ENCODE data around the gene OMP. TPM values are rescaled to one million over a fixed set of nuclear protein-coding genes. Genes with fewer than 3 reads are reported as not detected.

OMP gene
- total and polyA plus RNA-seq, 2 of the 4 experiments (the other 2 are of a cell fraction) = 0.27 TPM; not detected in 1

GRCh38 chr11:77064648-77065217 lies 37.9 kb upstream of the OMP start:
- H4K91ac ChIP-seq (ENCODE audit: insufficient read depth, low read depth, low read length) = no peak overlapping the region
- TF ChIP-seq RCOR1 (IDR thresholded peaks at IDR 0.05; ENCODE audit: insufficient replicate concordance, low read length) (no peak), FOS (IDR thresholded peaks at IDR 0.05; ENCODE audit: low read depth, low read length) (no peak), BHLHE40 (IDR thresholded peaks at IDR 0.05; ENCODE audit: low read depth, low read length) (no peak), MXI1 (IDR thresholded peaks at IDR 0.05; ENCODE audit: borderline replicate concordance, low read depth, low read length) (no peak), SMC3 (IDR thresholded peaks at IDR 0.05; ENCODE audit: low read depth, low read length) (no peak), NFE2L2 (IDR thresholded peaks at IDR 0.05; ENCODE audit: low read depth, low read length) (no peak)
- no peak overlapping the region for H4K8ac ChIP-seq (ENCODE audit: low read depth in 2 of 2, low read length in 2 of 2)
- peaks cover 6% of the 10 kb centered on the region for H3K27me3 ChIP-seq (ENCODE audit: control insufficient read depth, insufficient read depth, low read length)
- CTCF ChIA-PET = interaction anchor here (0.9 kb wide), 1 partner anchor 17 kb away, joined by 3 read pairs; no protein-coding TSS in a partner anchor
- no TSS peak for BruUV-seq (replicated peaks)
- no peak overlapping the region for H2AFZ ChIP-seq (replicated peaks; ENCODE audit: low read length, poor library complexity)
- no peak overlapping the region for H2BK5ac ChIP-seq (ENCODE audit: low read depth, low read length, poor library complexity, severe bottlenecking)
- dilution Hi-C loops (cut with HindIII; ENCODE audit: low sequenced_read_pairs, unreplicated experiment) (no loop called here), intact Hi-C loops (cut with micrococcal nuclease) (no loop called here), in situ Hi-C loops (cut with MboI; ENCODE audit: low sequenced_read_pairs) (no loop called here)
- H3K23ac ChIP-seq (ENCODE audit: low read depth, low read length) = no peak overlapping the region
- H3K4ac ChIP-seq (ENCODE audit: low read depth, low read length) = no peak overlapping the region
- no peak overlapping the region for H3K18ac ChIP-seq (ENCODE audit: low read depth, low read length)
- H2AK9ac ChIP-seq (replicated peaks; ENCODE audit: low read depth, low read length, poor library complexity) = no peak overlapping the region
- no peak overlapping the region for H2BK120ac ChIP-seq (ENCODE audit: low read depth, low read length)
- no peak for ATAC-seq (ENCODE audit: low read depth)
- H3K27ac ChIP-seq (ENCODE audit: insufficient read depth, low read length) = no peak overlapping the region
- H4K20me1 ChIP-seq (ENCODE audit: insufficient read depth, low read length) = no peaks in the 10 kb centered on the region
- H3K4me2 ChIP-seq (ENCODE audit: low read depth, low read length) = no peak overlapping the region
- H2AK5ac ChIP-seq (ENCODE audit: low read depth, low read length) = no peak overlapping the region
- no peaks in the 10 kb centered on the region for H3K9me3 ChIP-seq (ENCODE audit: control insufficient read depth, insufficient read depth, low read length)
- H3K79me1 ChIP-seq (ENCODE audit: low read depth in 1 of 2, low read length in 2 of 2) = peaks cover 7 to 25% of the 10 kb centered on the region in 2 experiments; a peak in 3 of 4 replicates
- POLR2A ChIA-PET (ENCODE audit: unreplicated experiment) = no interaction called here
- H2BK20ac ChIP-seq (ENCODE audit: low read depth, low read length) = no peak overlapping the region
- H4K5ac ChIP-seq (ENCODE audit: low read depth, low read length) = no peak overlapping the region
- H3K56ac ChIP-seq (ENCODE audit: extremely low read depth, insufficient read depth, low read length) = no peak overlapping the region
- H3K14ac ChIP-seq (replicated peaks; ENCODE audit: low read depth, low read length) = no peak overlapping the region
- 60% methylated on average over 3 of the region's 4 CpGs; no CpG with 5 or more reads in 1 of the 2 experiments for WGBS, 2 experiments (ENCODE audit: extremely low coverage in 2 of 2, insufficient read length in 1 of 2)
- H3K9ac ChIP-seq (ENCODE audit: low read depth, low read length) = no peak overlapping the region
- no peaks in the 10 kb centered on the region for H3K36me3 ChIP-seq (ENCODE audit: control insufficient read depth, insufficient read depth, low read length)
- no peak overlapping the region for H3K4me3 ChIP-seq (ENCODE audit: insufficient read depth, low read depth, low read length)
- DNase-seq = no peak
- no peaks in the 10 kb centered on the region for H3K9me1 ChIP-seq (ENCODE audit: insufficient read depth, low read length)
- H3K4me1 ChIP-seq (ENCODE audit: control insufficient read depth, insufficient read depth, low read length) = peaks cover 11% of the 10 kb centered on the region
- no peak overlapping the region for H2BK15ac ChIP-seq (ENCODE audit: low read depth, low read length)

Measured in IMR-90 (cell line).